Peyer's patch (tissue), 4 donors: ENCODE results near the gene BLNK. TPM values are rescaled to one million over a fixed set of nuclear protein-coding genes. Genes with fewer than 3 reads are reported as not detected.

Experiments
- DNase-seq, 3 donors: peaks; one replicate each; pipeline ENCODE4 v3.0.0-alpha.2; 2017 to 2019
- H3K27ac ChIP-seq, 4 donors: fragments of 200-600 bp; sonication (generic); one replicate each; pipeline ENCODE4 v1.5.1; 2016 to 2019
- H3K27me3 ChIP-seq, 2 donors: fragments of 200-600 bp; sonication (generic); one replicate each; pipeline ENCODE4 v1.5.1; 2019
- H3K36me3 ChIP-seq, 3 donors: fragments of 200-600 bp; sonication (generic); one replicate each; pipeline ENCODE4 v1.5.1; 2016 to 2019
- H3K4me1 ChIP-seq, 4 donors: fragments of 200-600 bp; sonication (generic); one replicate each; pipeline ENCODE4 v1.5.1; 2016 to 2019
- H3K4me3 ChIP-seq, 4 donors: fragments of 200-600 bp; sonication (generic); 1 replicate in 3 of 4; 2 replicates in 1 of 4; pipeline ENCODE4 v1.5.1; 2016 to 2019; ENCODE audit warnings: mild to moderate bottlenecking in 1 of 4
- H3K9me3 ChIP-seq, 4 donors: fragments of 200-600 bp; sonication (generic); one replicate each; pipeline ENCODE4 v1.5.1; 2016 to 2019; ENCODE audit warnings: mild to moderate bottlenecking in 1 of 4
- CTCF ChIP-seq, 6 experiments: fragments of 450-650 bp in 4 of 6; fragments of 200-600 bp in 2 of 6; sonication (generic) in 1 of 6; IDR thresholded peaks; one replicate each; pipeline ENCODE4 v1.5.1; 2017 to 2019; ENCODE audit warnings: antibody characterized with exemption in 6 of 6, mild to moderate bottlenecking in 3 of 6, moderate library complexity in 1 of 6
- POLR2A ChIP-seq, 2 donors: fragments of 450-650 bp; IDR thresholded peaks; one replicate each; pipeline ENCODE4 v1.5.1; 2017; ENCODE audit warnings: antibody characterized with exemption in 2 of 2, mild to moderate bottlenecking in 2 of 2, moderate library complexity in 2 of 2
- total RNA-seq, 4 donors: library from RNA; depleted of rRNA; stranded (reverse); fragments of >200 nt; gene quantifications; one replicate each; pipeline ENCODE4 v1.1.0, GENCODE V29; 2016

BLNK gene
- total RNA-seq, 4 donors from 2014 or later = 49.3 to 79.5 (median 50.1) TPM

GRCh38 chr10:96238646-96239623 is 32.4 kb downstream of the BLNK start:
- Histone ChIP-seq H3K4me1 (peaks cover 0 to 9% (median 2%) of the 10 kb centered on the region in 4 donors), H3K27me3 (no peaks in the 10 kb centered on the region), H3K4me3 (no peak overlapping the region), H3K27ac (peak overlapping the region in 1 of 4 donors; percentile 2), H3K9me3 (no peaks in the 10 kb centered on the region), H3K36me3 (peaks cover 0 to 20% (median 0%) of the 10 kb centered on the region in 3 donors)
- TF ChIP-seq POLR2A (IDR thresholded peaks at IDR 0.05) (no peak), CTCF (IDR thresholded peaks at IDR 0.05) (no peak)
- no peak for DNase-seq

- Histone ChIP-seq H3K36me3 (peaks cover 0 to 21% (median 0%) of the 10 kb centered on the region in 3 donors), H3K27ac (no peak overlapping the region), H3K27me3 (no peaks in the 10 kb centered on the region), H3K4me3 (no peak overlapping the region), H3K9me3 (no peaks in the 10 kb centered on the region), H3K4me1 (peaks cover 0 to 3% (median 0%) of the 10 kb centered on the region in 4 donors)
- no peak for DNase-seq
- no peak for TF ChIP-seq CTCF (IDR thresholded peaks at IDR 0.05)
- no peak for TF ChIP-seq POLR2A (IDR thresholded peaks at IDR 0.05)
Observed at GRCh38 chr10:96236876-96237275, 34.5 kb downstream of the BLNK start.

- TF ChIP-seq CTCF (IDR thresholded peaks at IDR 0.05) (no peak), POLR2A (IDR thresholded peaks at IDR 0.05) (no peak)
- DNase-seq = peak in 1 of 3 donors; percentile 57
- peak overlapping the region in 1 of 4 donors; percentile 66 for H3K27ac ChIP-seq
Observed at GRCh38 chr10:96236090-96236478, 35.3 kb downstream of the BLNK start.

GRCh38 chr10:96235326-96236089 is 35.9 kb downstream of the BLNK start:
- TF ChIP-seq CTCF (IDR thresholded peaks at IDR 0.05) (no peak), POLR2A (IDR thresholded peaks at IDR 0.05) (no peak)
- Histone ChIP-seq H3K4me3 (no peak overlapping the region), H3K9me3 (no peaks in the 10 kb centered on the region), H3K36me3 (peaks cover 0 to 21% (median 0%) of the 10 kb centered on the region in 3 donors), H3K4me1 (peaks cover 0 to 3% (median 0%) of the 10 kb centered on the region in 4 donors), H3K27ac (peak overlapping the region in 1 of 4 donors; percentile 66), H3K27me3 (no peaks in the 10 kb centered on the region)
- DNase-seq = no peak

More at GRCh38 chr10:96236090-96236478, 35.3 kb downstream of the BLNK start:
- Histone ChIP-seq H3K4me3 (no peak overlapping the region), H3K4me1 (peaks cover 0 to 3% (median 0%) of the 10 kb centered on the region in 4 donors), H3K36me3 (peaks cover 0 to 17% (median 0%) of the 10 kb centered on the region in 3 donors), H3K27me3 (no peaks in the 10 kb centered on the region), H3K9me3 (no peaks in the 10 kb centered on the region)

- H3K36me3 ChIP-seq = peaks cover 0 to 23% (median 0%) of the 10 kb centered on the region in 3 donors
- H3K27ac ChIP-seq = no peak overlapping the region
- H3K4me1 ChIP-seq = peaks cover 0 to 5% (median 2%) of the 10 kb centered on the region in 4 donors
- no peaks in the 10 kb centered on the region for H3K9me3 ChIP-seq
- H3K27me3 ChIP-seq = no peaks in the 10 kb centered on the region
- no peak for TF ChIP-seq POLR2A (IDR thresholded peaks at IDR 0.05)
- TF ChIP-seq CTCF (IDR thresholded peaks at IDR 0.05) = no peak
- no peak overlapping the region for H3K4me3 ChIP-seq
- no peak for DNase-seq
Observed at GRCh38 chr10:96233959-96234358, 37.4 kb downstream of the BLNK start.
